GM19438 (cell line): ENCODE data around the gene ARHGEF7.

Experiments
- ATAC-seq: cut with Tn5 transposase; IDR thresholded peaks from one replicate; pipeline ENCODE4 v1.9.1; 2021; ENCODE audit warnings: low read depth; ENCODE audit not compliant: unreplicated experiment

The ARHGEF7 gene

DNA sequence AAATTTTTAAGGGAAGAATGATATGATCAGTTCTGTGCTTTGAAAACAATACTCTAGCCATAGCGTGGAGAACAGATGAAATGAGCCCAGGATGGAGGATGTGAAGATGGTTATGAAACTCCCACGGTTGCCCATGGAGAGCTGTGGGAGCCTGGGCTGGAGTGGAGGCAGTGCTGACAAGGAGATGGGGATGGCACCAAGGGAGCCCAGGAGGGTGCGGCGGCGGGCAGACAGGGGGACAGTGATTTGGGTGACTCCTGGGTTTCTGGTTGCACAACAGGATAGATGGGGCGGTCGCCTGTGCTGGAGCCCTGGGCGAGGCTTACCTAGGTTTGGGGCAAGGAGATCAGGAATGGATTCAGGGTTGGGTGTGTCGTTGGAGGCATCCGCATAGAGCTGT, 15.9 kb downstream of the ARHGEF7 start:
- no peak for ATAC-seq

DNA sequence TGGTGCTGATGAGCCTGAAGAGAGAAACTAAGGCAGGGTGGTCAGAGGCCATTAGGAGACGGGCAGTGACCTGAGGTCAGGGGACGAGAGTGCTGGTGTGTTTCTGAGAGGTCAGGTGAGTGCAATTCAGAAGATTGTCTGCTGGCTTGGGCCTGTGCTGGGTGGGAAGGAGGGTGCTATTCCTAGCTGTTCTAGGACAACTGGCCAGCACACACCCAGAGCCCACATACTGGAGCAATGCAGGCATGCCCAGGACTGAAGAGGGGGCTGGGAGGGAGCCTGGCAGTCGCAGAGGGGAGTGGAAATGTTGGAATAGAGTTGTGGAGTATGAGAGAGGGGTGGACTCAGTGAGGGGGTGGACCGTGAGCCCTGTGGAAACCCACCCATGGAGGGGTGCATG, 16.5 kb downstream of the ARHGEF7 start:
- ATAC-seq = no peak

GRCh38 chr13:111132948-111133347, 17.8 kb downstream of the ARHGEF7 start:
- no peak for ATAC-seq

DNA sequence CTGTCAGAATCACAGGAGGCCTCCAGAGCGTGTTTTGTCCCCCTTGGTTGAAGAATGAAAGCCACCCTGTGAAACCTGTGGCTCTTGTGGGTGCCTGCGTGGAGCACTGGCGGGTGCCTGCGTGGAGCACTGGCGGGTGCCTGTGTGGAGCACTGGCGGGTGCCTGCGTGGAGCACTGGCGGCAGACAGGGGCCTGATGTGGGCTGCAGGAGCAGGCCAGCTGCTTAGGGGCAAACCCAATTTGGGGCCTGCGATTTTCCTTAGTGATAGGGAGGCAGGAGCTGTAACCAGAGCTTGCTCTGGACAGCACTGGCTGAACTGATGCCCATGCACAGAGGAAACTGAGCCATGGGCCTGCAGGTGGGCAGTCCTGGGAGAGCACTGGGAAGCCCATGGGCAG, 24.3 kb downstream of the ARHGEF7 start:
- ATAC-seq = no peak

- no peak for ATAC-seq
These were observed 24.9 kb downstream of the ARHGEF7 start for GRCh38 chr13:111139873-111140561.

DNA sequence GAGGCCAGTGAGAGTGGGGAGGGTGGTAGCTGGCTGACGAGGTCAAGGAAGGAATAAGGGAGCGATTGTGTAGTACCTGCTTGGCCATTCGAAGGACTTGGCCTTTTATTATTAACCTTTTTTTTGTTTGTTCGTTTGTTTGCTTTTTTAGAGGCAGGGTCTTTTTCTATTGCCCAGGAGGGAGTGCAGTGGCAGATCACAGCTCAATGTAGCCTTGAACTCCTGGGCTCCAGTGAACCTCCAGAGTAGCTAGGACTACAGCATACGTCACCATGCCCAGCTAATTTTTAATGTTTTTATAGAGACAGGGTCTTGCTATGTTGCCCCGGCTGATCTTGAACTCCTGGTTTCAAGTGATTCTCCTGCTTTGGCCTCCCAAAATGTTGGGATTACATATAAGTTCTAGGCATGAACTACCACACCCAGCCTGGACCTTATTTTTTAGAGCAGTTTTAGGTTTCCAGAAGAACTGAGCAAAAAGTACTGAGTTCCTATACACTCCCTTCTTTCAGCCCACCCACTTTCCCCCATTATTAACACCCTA, 25.5 kb downstream of the ARHGEF7 start:
- ATAC-seq = no peak

- no peak for ATAC-seq
These were observed 27.4 kb downstream of the ARHGEF7 start for GRCh38 chr13:111142472-111142871.

GRCh38 chr13:111143865-111144540, 28.9 kb downstream of the ARHGEF7 start:
- ATAC-seq = no peak

DNA sequence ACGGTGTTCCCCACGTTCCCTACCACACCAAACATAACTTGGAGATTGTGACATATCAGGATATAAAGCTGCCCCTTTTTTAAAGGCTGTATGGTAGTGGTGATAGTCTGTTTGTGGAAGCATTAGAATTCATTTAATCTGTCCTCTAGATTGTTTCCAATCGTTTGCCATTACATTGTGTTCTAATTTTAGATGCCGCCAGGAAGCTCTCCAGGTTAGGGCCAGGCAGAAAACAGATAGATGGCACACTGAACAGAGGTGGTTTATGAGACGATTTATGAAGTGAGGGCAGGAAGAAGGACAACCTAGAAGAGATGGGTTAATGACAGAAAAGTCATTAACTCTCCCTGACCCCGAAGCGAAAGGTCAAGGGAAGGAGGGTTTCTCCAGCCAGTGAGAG, 30.0 kb downstream of the ARHGEF7 start:
- ATAC-seq = no peak

DNA sequence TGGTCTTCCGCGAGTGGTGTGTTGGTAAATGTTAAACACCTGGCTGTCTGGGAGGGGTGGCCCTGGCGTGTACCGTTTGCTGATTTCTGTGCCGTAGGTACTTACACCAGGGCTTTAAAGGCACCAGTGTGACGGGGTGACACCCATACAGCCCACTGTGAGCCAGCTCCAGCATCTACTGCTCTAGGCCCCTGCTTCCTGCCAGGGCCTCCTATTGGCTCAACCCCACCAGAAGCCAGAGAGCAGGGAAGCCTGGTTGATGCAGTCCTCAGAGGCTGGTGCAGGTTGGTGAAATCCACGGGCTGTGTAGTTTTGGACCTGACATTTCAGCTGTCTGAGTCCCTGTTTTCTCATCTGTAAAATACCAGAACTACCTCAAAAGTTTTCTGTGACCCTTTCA, 30.4 kb downstream of the ARHGEF7 start:
- no peak for ATAC-seq

- no peak for ATAC-seq
These were observed 37.7 kb downstream of the ARHGEF7 start for GRCh38 chr13:111152844-111153243.

GRCh38 chr13:111153279-111153976, 38.3 kb downstream of the ARHGEF7 start:
- peak; percentile 85 for ATAC-seq

- ATAC-seq = peak; percentile 55
These were observed 38.8 kb downstream of the ARHGEF7 start for GRCh38 chr13:111153977-111154332.

GRCh38 chr13:111156421-111156820, 41.3 kb downstream of the ARHGEF7 start:
- ATAC-seq = no peak

DNA sequence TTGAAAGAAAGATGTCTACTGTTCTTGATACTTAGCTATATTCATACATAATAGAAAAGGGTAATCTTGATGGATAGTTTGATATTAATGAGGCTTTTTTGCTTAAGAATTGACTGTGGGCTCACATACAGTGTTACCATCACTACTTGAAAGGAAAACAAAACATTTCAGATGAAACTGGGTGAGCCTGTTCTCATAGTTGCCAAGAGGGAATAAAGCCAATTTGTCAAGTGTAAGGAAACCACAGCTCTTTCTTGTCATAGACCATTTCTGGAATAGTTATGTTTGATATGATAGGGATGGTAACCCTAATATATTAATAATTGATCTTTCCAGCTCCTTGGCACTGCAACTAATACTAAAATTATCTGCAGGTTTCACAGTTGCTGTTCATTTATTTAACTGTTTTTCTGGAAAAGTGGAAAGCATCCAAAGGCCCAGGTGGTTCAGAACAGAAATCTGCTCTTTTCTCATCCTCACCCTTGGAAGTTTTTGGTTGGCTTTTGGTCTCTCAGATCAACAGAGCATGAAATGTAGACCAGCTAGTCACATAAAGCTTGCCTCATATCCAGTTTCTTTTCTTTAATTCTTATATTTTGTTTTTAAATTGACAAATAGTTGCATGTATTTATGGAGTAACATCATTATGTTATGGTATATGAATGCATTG, 43.2 kb downstream of the ARHGEF7 start:
- ATAC-seq = no peak

DNA sequence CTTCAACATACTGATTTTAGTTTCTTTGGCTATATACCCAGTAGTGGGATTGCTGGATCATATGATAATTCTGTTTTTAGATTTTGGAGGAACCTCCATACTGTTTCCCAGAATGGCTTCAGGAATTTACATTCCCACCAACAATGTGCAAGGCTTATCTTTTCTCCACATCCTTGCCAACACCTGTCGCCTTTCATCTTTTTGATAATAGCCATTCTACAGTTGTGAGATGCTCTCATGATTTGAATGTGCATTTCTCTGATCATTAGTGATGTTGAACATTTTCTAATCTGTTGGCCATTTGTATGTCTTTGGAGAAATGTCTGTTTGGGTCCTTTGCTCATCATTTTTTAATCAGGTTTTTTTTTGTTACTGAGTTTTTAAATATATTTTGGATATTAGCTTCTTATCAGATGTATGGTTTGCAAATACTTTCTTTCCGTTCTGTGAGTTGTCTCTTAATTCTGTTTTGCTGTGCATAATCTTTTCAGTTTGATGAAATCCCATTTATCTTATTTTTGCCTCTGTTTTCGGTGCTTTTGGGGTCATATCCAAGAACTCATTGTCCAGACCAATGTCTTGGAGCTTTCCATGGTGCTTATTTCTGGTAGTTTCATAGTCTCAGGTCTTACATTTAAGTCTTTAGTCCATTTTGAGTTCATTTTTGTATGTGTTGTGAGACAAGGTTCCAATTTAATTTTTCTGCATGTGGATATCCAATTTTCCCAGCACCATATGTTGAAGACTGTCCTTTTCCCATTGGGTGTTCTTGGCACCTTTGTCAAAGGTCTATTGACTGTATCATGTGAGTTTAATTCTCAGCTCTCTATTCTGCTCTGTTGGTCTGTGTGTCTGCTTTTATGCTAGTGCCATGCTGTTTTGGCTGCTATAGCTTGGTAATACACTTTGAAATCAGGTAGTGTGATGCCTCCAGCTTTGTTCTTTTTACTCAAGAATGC, 44.5 kb downstream of the ARHGEF7 start:
- ATAC-seq = no peak

- no peak for ATAC-seq
These were observed 45.5 kb downstream of the ARHGEF7 start for GRCh38 chr13:111160648-111161047.

- peak; percentile 50 for ATAC-seq
These were observed 46.8 kb downstream of the ARHGEF7 start for GRCh38 chr13:111161601-111162600.
